ENCODE results near the gene ACVR1.
"Not testable (repeated sequence)": the region's sequence is repeated elsewhere in the genome, so short reads cannot be mapped to it uniquely, and the experiment has no call there.

Gene ACVR1

GRCh38 chr2:157725846-157726245, 150.3 kb downstream of the ACVR1 start:
- DNase-seq = no peak

- DNase-seq = no peak
These were observed 153.4 kb downstream of the ACVR1 start for GRCh38 chr2:157722580-157723234.

- DNase-seq = no peak
These were observed 155.6 kb downstream of the ACVR1 start for GRCh38 chr2:157720504-157720903.

- not testable (repeated sequence) for DNase-seq
These were observed 171.5 kb downstream of the ACVR1 start for GRCh38 chr2:157704653-157705052.

- not testable (repeated sequence) for DNase-seq
These were observed 172.0 kb downstream of the ACVR1 start for GRCh38 chr2:157704148-157704547.

GRCh38 chr2:157699806-157700205, 176.3 kb downstream of the ACVR1 start:
- no peak for DNase-seq

GRCh38 chr2:157699009-157699408, 177.1 kb downstream of the ACVR1 start:
- no peak for DNase-seq

GRCh38 chr2:157698430-157698829, 177.7 kb downstream of the ACVR1 start:
- DNase-seq = no peak

- DNase-seq = no peak
These were observed 180.1 kb downstream of the ACVR1 start for GRCh38 chr2:157696036-157696435.

GRCh38 chr2:157692768-157693167, 183.4 kb downstream of the ACVR1 start:
- no peak for DNase-seq

- DNase-seq = no peak
These were observed 184.4 kb downstream of the ACVR1 start for GRCh38 chr2:157691695-157692094.

GRCh38 chr2:157691131-157691530, 185.0 kb downstream of the ACVR1 start:
- DNase-seq = no peak
